ENCODE measurements around the gene CPSF3. TPM values are rescaled to one million over a fixed set of nuclear protein-coding genes. Genes with fewer than 3 reads are reported as not detected.

CPSF3 gene
- total RNA-seq, 1 experiment from 2014 or later, result 68.5 TPM

- TF ChIP-seq CTCF (IDR thresholded peaks at IDR 0.05 in 2 of 3, conservative IDR thresholded peaks at IDR 0.05 in 1 of 3; ENCODE audit: borderline replicate concordance in 1 of 3, insufficient read depth in 1 of 3, low read depth in 2 of 3, low read length in 2 of 3), result no peak
- no peak for TF ChIP-seq ATF3 (IDR thresholded peaks at IDR 0.05)
- TF ChIP-seq RAD21 (IDR thresholded peaks at IDR 0.05; ENCODE audit: low read depth), result peak; percentile 16; the same call in 1 of the 2 replicates
- TF ChIP-seq SP1 (IDR thresholded peaks at IDR 0.05; ENCODE audit: low read depth), result peak; percentile 55
These were observed 42.5 kb upstream of the CPSF3 start (continued) for GRCh38 chr2:9380702-9381628.

- Histone ChIP-seq H4K20me1 (ENCODE audit: insufficient read depth) (no peaks in the 10 kb centered on the region), H3K36me3 (ENCODE audit: control insufficient read depth in 1 of 2, insufficient read depth in 2 of 2, low read length in 2 of 2) (no peaks in the 10 kb centered on the region), H3K9me3 (ENCODE audit: control insufficient read depth in 1 of 2, insufficient read depth in 1 of 2, low read depth in 1 of 2, low read length in 2 of 2) (no peaks in the 10 kb centered on the region), H3K9me2 (ENCODE audit: insufficient read depth) (no peaks in the 10 kb centered on the region), H3K27me3 (ENCODE audit: insufficient read depth, low read length) (no peaks in the 10 kb centered on the region), H3K9ac (ENCODE audit: low read length) (no peak overlapping the region), H3K79me2 (ENCODE audit: insufficient read depth, low read length) (no peaks in the 10 kb centered on the region), H3K4me2 (ENCODE audit: low read length) (no peak overlapping the region), H3K4me3 (replicated peaks in 1 of 2; ENCODE audit: low read depth in 1 of 2, low read length in 2 of 2) (no peak overlapping the region), H3K27ac (ENCODE audit: low read depth, low read length) (no peak overlapping the region), H3K4me1 (ENCODE audit: control insufficient read depth in 1 of 2, insufficient read depth in 2 of 2, low read length in 2 of 2) (peaks cover 64 to 79% of the 10 kb centered on the region in 2 experiments), H2AFZ (ENCODE audit: low read depth, low read length, poor library complexity, severe bottlenecking) (no peak overlapping the region)
- RAD21 ChIA-PET (ENCODE audit: low non-redundant PET in 1 of 2, low total read pairs in 2 of 2, uncharacterized antibody in 2 of 2, unreplicated experiment in 2 of 2), result no interaction called here
- DNase-seq (ENCODE audit: low read depth, low spot score) (no peak), ATAC-seq (no peak)
- TF ChIP-seq SIN3A (IDR thresholded peaks at IDR 0.05; ENCODE audit: low read depth) (no peak), SRF (IDR thresholded peaks at IDR 0.05; ENCODE audit: low read depth) (no peak), RAD21 (IDR thresholded peaks at IDR 0.05; ENCODE audit: low read depth) (no peak), JUND (IDR thresholded peaks at IDR 0.05) (no peak), ELF1 (IDR thresholded peaks at IDR 0.05; ENCODE audit: borderline replicate concordance, low read depth) (no peak), EZH2 (IDR thresholded peaks at IDR 0.05) (no peak), CEBPB (IDR thresholded peaks at IDR 0.05; ENCODE audit: low read depth) (no peak), EGR1 (IDR thresholded peaks at IDR 0.05; ENCODE audit: low read depth) (no peak), CTCF (IDR thresholded peaks at IDR 0.05 in 2 of 3, conservative IDR thresholded peaks at IDR 0.05 in 1 of 3; ENCODE audit: borderline replicate concordance in 1 of 3, insufficient read depth in 1 of 3, low read depth in 2 of 3, low read length in 2 of 3) (no peak), ZNF274 (IDR thresholded peaks at IDR 0.05; ENCODE audit: low read depth, low read length) (no peak)
- POLR2A ChIA-PET, result no interaction called here
- CTCF ChIA-PET, result no interaction called here
- no TSS peak for BruUV-seq (replicated peaks)
- intact Hi-C loops (cut with micrococcal nuclease), result no loop called here
These were observed 40.7 kb upstream of the CPSF3 start for GRCh38 chr2:9382604-9383235.

Measured in HCT116 (cell line).